GM23338 (cell line): Measurements from ENCODE around the gene MROH2A. TPM values are rescaled to one million over a fixed set of nuclear protein-coding genes. Genes with fewer than 3 reads are reported as not detected.

ENCODE experiments used
- ATAC-seq: fragments of 200-7000 bp; cut with Tn5 transposase; 3 replicates; pipeline ENCODE4 v1.9.1; 2020
- DNase-seq: peaks from one replicate; pipeline ENCODE4 v3.0.0-alpha.2; 2015; ENCODE audit warnings: low spot score
- H2AFZ ChIP-seq: fragments of 200-600 bp; sonication (generic); 2 replicates; pipeline ENCODE4 v1.8.0; 2016; ENCODE audit warnings: antibody characterized with exemption, mild to moderate bottlenecking, moderate library complexity
- H3F3A ChIP-seq: fragments of 200-600 bp; sonication (generic); replicated peaks from 2 replicates; pipeline ENCODE4 v1.8.0; 2017; ENCODE audit warnings: antibody characterized with exemption, mixed run types, low read depth
- H3K27ac ChIP-seq: fragments of 200-600 bp; sonication (generic); 2 replicates; pipeline ENCODE4 v1.6.1; 2016; ENCODE audit warnings: low read depth
- H3K27me3 ChIP-seq: fragments of 200-600 bp; sonication (generic); 2 replicates; pipeline ENCODE4 v1.8.0; 2016; ENCODE audit warnings: mild to moderate bottlenecking, mixed run types, moderate library complexity; ENCODE audit not compliant: insufficient read depth
- H3K36me3 ChIP-seq: fragments of 200-600 bp; sonication (generic); 2 replicates; pipeline ENCODE4 v1.8.0; 2016; ENCODE audit warnings: mild to moderate bottlenecking; ENCODE audit not compliant: insufficient read depth
- H3K4me1 ChIP-seq: fragments of 200-600 bp; sonication (generic); 2 replicates; pipeline ENCODE4 v1.8.0; 2016; ENCODE audit warnings: mild to moderate bottlenecking, moderate library complexity; ENCODE audit not compliant: insufficient read depth
- H3K4me2 ChIP-seq: fragments of 200-600 bp; sonication (generic); 2 replicates; pipeline ENCODE4 v1.7.1; 2017; ENCODE audit warnings: mixed run types
- H3K4me3 ChIP-seq: fragments of 200-600 bp; sonication (generic); 2 replicates; pipeline ENCODE4 v1.6.1; 2016; ENCODE audit warnings: mixed run types
- H3K79me2 ChIP-seq: fragments of 200-600 bp; sonication (generic); replicated peaks from 2 replicates; pipeline ENCODE4 v1.8.0; 2017; ENCODE audit warnings: mild to moderate bottlenecking; ENCODE audit not compliant: insufficient read depth
- H3K9me2 ChIP-seq: fragments of 200-600 bp; sonication (generic); 2 replicates; pipeline ENCODE4 v1.8.0; 2017; ENCODE audit not compliant: insufficient read depth
- H4K20me1 ChIP-seq: fragments of 200-600 bp; sonication (generic); replicated peaks from 2 replicates; pipeline ENCODE4 v1.8.0; 2017; ENCODE audit warnings: mild to moderate bottlenecking; ENCODE audit not compliant: insufficient read depth
- H3K27ac Mint-ChIP-seq: 2 replicates; pipeline ENCODE4 v1.8.0; 2020; ENCODE audit warnings: inconsistent platforms, mild to moderate bottlenecking, moderate library complexity, mixed read lengths
- H3K27me3 Mint-ChIP-seq: 3 replicates; pipeline ENCODE4 v1.8.0; 2022; ENCODE audit warnings: low read depth, mild to moderate bottlenecking, moderate library complexity, mixed read lengths, inconsistent platforms; ENCODE audit not compliant: insufficient read depth, poor library complexity
- H3K36me3 Mint-ChIP-seq: 3 replicates; pipeline ENCODE4 v1.8.0; 2021; ENCODE audit warnings: low read depth, mild to moderate bottlenecking, inconsistent platforms, moderate library complexity, mixed read lengths
- H3K4me1 Mint-ChIP-seq: 3 replicates; pipeline ENCODE4 v1.8.0; 2020; ENCODE audit warnings: mild to moderate bottlenecking, inconsistent platforms, mixed read lengths
- H3K4me3 Mint-ChIP-seq: 3 replicates; pipeline ENCODE4 v1.8.0; 2021; ENCODE audit warnings: moderate library complexity, mild to moderate bottlenecking, inconsistent platforms, mixed read lengths
- H3K9me3 Mint-ChIP-seq: 3 replicates; pipeline ENCODE4 v1.8.0; 2020; ENCODE audit warnings: moderate library complexity, mild to moderate bottlenecking, inconsistent platforms, mixed read lengths
- CREB1 ChIP-seq: fragments of 250-450 bp; sonication (Bioruptor Pico); IDR thresholded peaks from 2 replicates; pipeline ENCODE4 v1.5.0; 2020; ENCODE audit warnings: low read depth, mild to moderate bottlenecking, moderate library complexity
- NANOG ChIP-seq: IDR thresholded peaks from 2 replicates; pipeline ENCODE4 v1.6.1; 2016; ENCODE audit warnings: antibody characterized with exemption, borderline replicate concordance
- POLR2AphosphoS5 ChIP-seq: IDR thresholded peaks from 2 replicates; pipeline ENCODE4 v1.6.1; 2016; ENCODE audit warnings: antibody characterized with exemption, low read depth
- ZNF114 ChIP-seq: fragments of 250-450 bp; sonication (Bioruptor Pico); IDR thresholded peaks from 2 replicates; pipeline ENCODE4 v1.5.0; 2020; ENCODE audit warnings: mild to moderate bottlenecking, moderate library complexity
- ZNF331 ChIP-seq: fragments of 250-450 bp; sonication (Bioruptor Pico); IDR thresholded peaks from 2 replicates; pipeline ENCODE4 v1.5.0; 2020; ENCODE audit warnings: low read depth, mild to moderate bottlenecking, moderate library complexity
- polyA plus RNA-seq: library from polyadenylated mRNA; unstranded; fragments of >200 nt; fragmentation: Nextera tagmentation; extraction: Ambion mirVana; gene quantifications from 2 replicates; pipeline ENCODE4 v1.2.1, GENCODE V29; 2016
- total RNA-seq: library from RNA; depleted of rRNA; stranded (reverse); fragments of >200 nt; shearing (Covaris generic); gene quantifications from 2 replicates; pipeline ENCODE4 v1.2.3, GENCODE V29; 2014
- TF ChIP-seq, protein P1 (sequence below): fragments of 250-450 bp; sonication (Bioruptor Pico); IDR thresholded peaks from 2 replicates; pipeline ENCODE4 v1.5.0; 2020; ENCODE audit warnings: mild to moderate bottlenecking, moderate library complexity
- TF ChIP-seq, protein P2 (sequence below): IDR thresholded peaks from 2 replicates; pipeline ENCODE4 v1.6.1; 2016; ENCODE audit warnings: antibody characterized with exemption

Gene MROH2A
- total and polyA plus RNA-seq, 2 experiments from 2014 or later, result not detected

DNA sequence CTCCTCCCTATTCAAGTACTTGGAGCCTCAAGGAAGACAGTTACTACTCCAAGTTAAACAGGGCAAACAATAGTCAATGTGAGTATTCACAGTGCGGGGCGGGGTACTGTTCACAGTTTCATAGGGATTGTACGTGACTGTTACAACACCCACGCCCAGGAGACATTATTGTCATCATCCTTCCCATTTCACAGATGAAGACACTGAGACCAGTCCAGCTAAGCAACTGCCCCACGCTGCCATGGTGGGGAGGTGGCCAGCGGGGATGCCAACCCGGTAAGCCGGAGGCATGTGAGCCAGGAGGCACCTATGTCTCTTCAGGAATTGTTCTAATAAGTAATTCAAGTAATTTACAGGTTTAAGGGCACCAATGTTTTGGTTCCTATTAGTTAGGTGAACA, 75.2 kb downstream of the MROH2A start (continued):
- TF ChIP-seq, protein P1, sequence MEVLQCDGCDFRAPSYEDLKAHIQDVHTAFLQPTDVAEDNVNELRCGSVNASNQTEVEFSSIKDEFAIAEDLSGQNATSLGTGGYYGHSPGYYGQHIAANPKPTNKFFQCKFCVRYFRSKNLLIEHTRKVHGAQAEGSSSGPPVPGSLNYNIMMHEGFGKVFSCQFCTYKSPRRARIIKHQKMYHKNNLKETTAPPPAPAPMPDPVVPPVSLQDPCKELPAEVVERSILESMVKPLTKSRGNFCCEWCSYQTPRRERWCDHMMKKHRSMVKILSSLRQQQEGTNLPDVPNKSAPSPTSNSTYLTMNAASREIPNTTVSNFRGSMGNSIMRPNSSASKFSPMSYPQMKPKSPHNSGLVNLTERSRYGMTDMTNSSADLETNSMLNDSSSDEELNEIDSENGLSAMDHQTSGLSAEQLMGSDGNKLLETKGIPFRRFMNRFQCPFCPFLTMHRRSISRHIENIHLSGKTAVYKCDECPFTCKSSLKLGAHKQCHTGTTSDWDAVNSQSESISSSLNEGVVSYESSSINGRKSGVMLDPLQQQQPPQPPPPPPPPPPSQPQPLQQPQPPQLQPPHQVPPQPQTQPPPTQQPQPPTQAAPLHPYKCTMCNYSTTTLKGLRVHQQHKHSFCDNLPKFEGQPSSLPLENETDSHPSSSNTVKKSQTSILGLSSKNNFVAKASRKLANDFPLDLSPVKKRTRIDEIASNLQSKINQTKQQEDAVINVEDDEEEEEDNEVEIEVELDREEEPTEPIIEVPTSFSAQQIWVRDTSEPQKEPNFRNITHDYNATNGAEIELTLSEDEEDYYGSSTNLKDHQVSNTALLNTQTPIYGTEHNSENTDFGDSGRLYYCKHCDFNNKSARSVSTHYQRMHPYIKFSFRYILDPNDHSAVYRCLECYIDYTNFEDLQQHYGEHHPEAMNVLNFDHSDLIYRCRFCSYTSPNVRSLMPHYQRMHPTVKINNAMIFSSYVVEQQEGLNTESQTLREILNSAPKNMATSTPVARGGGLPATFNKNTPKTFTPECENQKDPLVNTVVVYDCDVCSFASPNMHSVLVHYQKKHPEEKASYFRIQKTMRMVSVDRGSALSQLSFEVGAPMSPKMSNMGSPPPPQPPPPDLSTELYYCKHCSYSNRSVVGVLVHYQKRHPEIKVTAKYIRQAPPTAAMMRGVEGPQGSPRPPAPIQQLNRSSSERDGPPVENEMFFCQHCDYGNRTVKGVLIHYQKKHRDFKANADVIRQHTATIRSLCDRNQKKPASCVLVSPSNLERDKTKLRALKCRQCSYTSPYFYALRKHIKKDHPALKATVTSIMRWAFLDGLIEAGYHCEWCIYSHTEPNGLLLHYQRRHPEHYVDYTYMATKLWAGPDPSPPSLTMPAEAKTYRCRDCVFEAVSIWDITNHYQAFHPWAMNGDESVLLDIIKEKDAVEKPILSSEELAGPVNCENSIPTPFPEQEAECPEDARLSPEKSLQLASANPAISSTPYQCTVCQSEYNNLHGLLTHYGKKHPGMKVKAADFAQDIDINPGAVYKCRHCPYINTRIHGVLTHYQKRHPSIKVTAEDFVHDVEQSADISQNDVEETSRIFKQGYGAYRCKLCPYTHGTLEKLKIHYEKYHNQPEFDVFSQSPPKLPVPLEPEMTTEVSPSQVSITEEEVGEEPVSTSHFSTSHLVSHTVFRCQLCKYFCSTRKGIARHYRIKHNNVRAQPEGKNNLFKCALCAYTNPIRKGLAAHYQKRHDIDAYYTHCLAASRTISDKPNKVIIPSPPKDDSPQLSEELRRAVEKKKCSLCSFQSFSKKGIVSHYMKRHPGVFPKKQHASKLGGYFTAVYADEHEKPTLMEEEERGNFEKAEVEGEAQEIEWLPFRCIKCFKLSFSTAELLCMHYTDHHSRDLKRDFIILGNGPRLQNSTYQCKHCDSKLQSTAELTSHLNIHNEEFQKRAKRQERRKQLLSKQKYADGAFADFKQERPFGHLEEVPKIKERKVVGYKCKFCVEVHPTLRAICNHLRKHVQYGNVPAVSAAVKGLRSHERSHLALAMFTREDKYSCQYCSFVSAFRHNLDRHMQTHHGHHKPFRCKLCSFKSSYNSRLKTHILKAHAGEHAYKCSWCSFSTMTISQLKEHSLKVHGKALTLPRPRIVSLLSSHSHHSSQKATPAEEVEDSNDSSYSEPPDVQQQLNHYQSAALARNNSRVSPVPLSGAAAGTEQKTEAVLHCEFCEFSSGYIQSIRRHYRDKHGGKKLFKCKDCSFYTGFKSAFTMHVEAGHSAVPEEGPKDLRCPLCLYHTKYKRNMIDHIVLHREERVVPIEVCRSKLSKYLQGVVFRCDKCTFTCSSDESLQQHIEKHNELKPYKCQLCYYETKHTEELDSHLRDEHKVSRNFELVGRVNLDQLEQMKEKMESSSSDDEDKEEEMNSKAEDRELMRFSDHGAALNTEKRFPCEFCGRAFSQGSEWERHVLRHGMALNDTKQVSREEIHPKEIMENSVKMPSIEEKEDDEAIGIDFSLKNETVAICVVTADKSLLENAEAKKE (CRISPR knock-in tag), result no peak
- TF ChIP-seq POLR2AphosphoS5, result no peak
- TF ChIP-seq ZNF331 (CRISPR knock-in tag), result no peak
- TF ChIP-seq, protein P2, sequence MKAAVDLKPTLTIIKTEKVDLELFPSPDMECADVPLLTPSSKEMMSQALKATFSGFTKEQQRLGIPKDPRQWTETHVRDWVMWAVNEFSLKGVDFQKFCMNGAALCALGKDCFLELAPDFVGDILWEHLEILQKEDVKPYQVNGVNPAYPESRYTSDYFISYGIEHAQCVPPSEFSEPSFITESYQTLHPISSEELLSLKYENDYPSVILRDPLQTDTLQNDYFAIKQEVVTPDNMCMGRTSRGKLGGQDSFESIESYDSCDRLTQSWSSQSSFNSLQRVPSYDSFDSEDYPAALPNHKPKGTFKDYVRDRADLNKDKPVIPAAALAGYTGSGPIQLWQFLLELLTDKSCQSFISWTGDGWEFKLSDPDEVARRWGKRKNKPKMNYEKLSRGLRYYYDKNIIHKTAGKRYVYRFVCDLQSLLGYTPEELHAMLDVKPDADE, result no peak

- peak overlapping the region; percentile 99 for H3K4me2 ChIP-seq
- Mint-ChIP-seq H3K27ac (peak overlapping the region; percentile 98), H3K27me3 (peaks cover 12% of the 10 kb centered on the region), H3K9me3 (no peaks in the 10 kb centered on the region; the same call in 2 of the 3 replicates), H3K4me3 (peak overlapping the region; percentile 98), H3K4me1 (peaks cover 23% of the 10 kb centered on the region), H3K36me3 (peaks cover 52% of the 10 kb centered on the region)
- 0 out of 2 replicates have a peak overlapping the region, but pooled peaks have one; percentile 61 for H3K27ac ChIP-seq
- H3K36me3 ChIP-seq, result peaks cover 45% of the 10 kb centered on the region
- no peak overlapping the region for H2AFZ ChIP-seq
- no peak for TF ChIP-seq ZNF114 (CRISPR knock-in tag)
- no peak for TF ChIP-seq CREB1 (CRISPR knock-in tag)
- no peak for TF ChIP-seq NANOG
- peaks cover 31% of the 10 kb centered on the region for H4K20me1 ChIP-seq
- peaks cover 21% of the 10 kb centered on the region for H3K4me1 ChIP-seq
- ATAC-seq (peak; percentile 18), DNase-seq (no peak)
- H3K79me2 ChIP-seq, result peaks cover 54% of the 10 kb centered on the region
- peak overlapping the region; percentile 90 for H3K4me3 ChIP-seq
- peaks cover 6% of the 10 kb centered on the region; the same call in 1 of the 2 replicates for H3K9me2 ChIP-seq
- no peaks in the 10 kb centered on the region for H3K27me3 ChIP-seq
- no peaks in the 10 kb centered on the region for H3F3A ChIP-seq
Measured at GRCh38 chr2:233853883-233854240, 75.7 kb downstream of the MROH2A start.
